GM21737 (cell line): ENCODE results near the gene GUCA2A.

Experiments
- ATAC-seq: cut with Tn5 transposase; IDR thresholded peaks from one replicate; pipeline ENCODE4 v1.9.1; 2021; ENCODE audit warnings: mild to moderate bottlenecking, moderate library complexity; ENCODE audit not compliant: unreplicated experiment

GUCA2A gene

GRCh38 chr1:42133809-42134526, 30.6 kb downstream of the GUCA2A start:
- no peak for ATAC-seq

DNA sequence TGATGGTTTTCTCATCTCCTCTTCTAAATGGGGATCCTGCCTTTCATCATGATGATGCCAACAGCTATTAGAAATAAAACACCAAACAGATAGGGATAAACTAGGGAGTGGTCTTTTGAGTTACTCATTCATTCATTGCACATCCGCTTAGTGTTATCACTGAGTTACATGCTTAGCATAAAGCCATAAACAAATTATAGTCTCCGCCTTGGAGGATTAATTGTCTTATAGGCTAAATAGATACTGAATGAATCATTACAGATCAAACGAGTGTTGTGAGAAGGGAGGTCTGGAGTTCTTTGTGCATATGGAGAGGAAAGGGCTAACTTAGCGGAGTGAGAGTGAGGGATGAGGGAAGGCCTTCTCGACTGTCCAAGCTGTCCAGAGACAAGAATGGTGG, 31.2 kb downstream of the GUCA2A start:
- ATAC-seq: no peak

GRCh38 chr1:42130061-42130660, 34.4 kb downstream of the GUCA2A start:
- ATAC-seq: no peak

GRCh38 chr1:42128964-42129363, 35.6 kb downstream of the GUCA2A start:
- ATAC-seq: no peak

DNA sequence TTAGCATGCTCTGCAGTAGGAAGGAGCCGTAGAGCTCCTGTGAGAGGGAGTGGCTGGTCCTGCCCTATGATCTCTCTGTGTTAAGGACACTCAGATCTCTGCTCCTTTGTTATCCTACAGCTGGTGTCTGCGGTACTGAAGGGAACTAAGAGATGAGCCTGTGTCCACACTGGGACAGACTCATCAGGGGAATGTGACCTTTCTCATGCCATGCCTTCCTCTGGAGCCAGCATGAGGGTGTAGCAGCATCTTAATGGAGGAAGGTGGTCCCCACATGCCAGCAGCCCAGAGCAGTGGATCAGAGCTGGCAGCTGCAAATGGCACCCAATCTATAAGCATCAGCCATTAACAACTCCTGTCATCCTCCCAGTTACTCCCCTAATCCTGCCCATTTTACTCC, 36.0 kb downstream of the GUCA2A start:
- no peak for ATAC-seq

DNA sequence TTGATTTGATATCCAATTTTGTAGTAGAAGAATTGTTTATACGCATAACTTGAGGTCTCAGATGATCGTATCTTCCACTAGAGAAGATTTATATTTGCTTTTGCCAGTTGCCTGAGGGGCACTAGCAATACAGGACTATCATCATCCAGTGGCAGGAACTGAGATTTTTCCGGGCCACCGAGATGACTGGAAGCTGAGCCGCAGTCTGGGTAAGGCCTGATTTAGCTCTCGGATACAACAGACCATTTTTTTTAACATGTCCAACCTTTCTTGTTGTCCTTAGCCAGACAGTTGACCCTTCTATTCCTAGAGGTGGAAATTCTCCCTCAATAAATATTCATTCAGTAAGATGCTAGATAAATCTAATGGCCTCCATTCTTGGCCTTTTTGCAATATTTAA, 36.8 kb downstream of the GUCA2A start:
- no peak for ATAC-seq

DNA sequence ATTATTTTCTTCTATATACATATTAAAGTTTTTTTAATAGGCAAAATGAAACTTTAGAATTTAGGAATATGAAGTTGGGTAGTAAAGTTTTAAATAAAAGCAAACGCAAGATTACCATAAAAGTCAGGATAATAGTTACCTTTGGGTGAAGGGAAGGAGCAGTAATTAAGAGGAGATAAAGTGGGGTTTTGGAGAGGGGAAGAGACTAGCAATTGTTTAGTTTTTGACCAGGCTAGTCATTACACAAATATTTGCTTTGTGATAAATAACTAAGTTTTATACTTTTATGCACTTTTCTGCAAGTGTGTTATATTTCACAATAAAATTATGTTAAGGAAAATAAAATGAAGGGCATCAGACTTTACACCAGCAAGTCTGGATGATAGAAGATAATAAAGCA, 39.0 kb downstream of the GUCA2A start:
- no peak for ATAC-seq

DNA sequence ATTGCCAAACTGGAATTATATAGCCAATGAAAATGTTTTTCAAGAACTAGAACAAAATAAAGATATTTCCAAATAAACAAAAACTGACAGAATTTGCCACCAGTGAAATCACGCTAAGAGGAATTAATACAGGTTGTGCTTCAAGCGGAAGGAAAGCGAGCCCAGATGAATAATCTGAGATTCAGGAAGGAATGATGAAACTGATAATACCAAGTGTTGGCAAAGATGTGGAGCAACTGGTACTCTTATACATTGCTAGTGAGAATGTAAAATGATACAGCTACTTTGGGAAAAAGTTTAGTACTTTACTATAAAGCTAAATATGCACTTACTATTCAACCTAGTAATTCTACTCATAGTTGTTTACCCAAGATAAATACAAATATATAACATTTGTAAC, 42.1 kb downstream of the GUCA2A start:
- no peak for ATAC-seq

DNA sequence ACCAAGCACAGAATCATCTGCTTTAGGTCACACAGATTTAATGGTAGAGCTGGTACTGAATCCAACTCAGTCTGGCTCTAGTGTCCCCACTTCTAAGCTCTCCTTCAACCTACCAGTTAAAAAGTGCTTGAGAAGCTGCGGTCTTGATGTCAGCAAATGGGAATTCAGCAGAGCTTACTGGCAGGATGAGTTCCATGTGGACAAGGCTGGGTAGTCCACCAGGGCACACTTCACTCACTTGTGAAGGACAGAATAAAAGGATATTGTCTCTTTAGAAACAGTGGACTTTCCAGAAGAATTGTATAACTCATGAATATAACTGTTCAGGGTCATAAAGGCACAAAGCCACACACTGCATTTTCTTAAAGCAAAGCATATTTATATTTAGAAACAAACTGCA, 46.4 kb downstream of the GUCA2A start:
- no peak for ATAC-seq

GRCh38 chr1:42117214-42117613, 47.3 kb downstream of the GUCA2A start:
- ATAC-seq: no peak

- ATAC-seq: no peak
Measured at GRCh38 chr1:42114229-42114628, 50.3 kb downstream of the GUCA2A start.
